Measurements from ENCODE around the gene USP49. TPM values are rescaled to one million over a fixed set of nuclear protein-coding genes. Genes with fewer than 3 reads are reported as not detected.
"Not testable (repeated sequence)": the region's sequence is repeated elsewhere in the genome, so short reads cannot be mapped to it uniquely, and the experiment has no call there.

Gene USP49
- total RNA-seq, 1 experiment from 2014 or later = 3.9 TPM

DNA sequence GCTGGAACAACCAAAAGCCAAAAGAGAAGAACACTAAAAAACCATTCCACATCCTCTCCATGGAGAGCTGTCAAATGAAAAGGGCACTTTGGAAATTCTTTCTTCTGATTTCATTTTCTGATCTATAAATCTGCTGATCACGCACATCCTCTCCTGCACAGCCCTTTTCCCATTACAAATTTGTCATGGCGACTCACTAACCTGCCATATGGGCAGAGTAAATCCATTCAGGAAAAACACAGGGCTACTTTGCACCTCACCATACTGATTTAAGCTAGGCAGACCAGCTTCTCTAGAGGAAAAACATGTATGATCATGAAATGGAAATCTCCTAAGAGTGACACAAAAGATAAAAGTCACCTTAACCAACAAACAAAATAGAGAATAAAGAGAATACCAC is 81.7 kb downstream of the USP49 start:
- no peak for DNase-seq (ENCODE audit: low read depth)

DNA sequence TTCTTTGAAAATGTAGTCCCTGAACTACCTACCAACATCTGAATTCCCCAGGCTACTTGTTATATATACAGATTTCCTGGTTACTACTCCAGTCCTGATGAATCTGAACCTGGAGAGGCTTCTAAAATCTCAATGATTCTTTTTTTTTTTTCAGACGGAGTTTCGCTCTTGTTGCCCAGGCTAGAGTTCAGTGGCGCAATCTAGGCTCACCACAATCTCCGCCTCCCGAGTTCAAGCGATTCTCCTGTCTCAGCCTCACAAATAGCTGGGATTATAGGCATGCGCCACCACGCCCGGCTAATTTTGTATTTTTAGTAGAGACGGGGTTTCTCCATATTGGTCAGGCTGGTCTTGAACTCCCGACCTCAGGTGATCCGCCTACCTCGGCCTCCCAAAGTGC is 83.2 kb downstream of the USP49 start:
- not testable (repeated sequence) for DNase-seq (ENCODE audit: low read depth)

DNA sequence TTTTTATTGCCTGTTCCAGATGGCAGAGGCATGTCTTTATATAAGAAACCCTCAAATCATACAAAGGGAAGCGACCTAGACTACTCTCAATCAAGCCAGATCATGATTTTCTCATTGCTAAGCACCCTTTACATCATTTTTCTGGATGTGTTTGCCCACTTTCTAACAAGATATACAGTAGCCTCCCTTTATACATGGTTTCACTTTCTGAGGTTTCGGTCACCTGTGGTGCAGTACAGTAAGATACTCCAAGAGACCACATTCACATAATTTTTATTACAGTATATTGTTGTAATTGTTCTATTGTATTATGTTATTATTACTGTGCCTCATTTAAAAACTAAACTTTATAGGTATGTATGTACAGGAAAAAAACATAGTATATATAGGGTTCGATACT is 84.1 kb downstream of the USP49 start:
- no peak for DNase-seq (ENCODE audit: low read depth)

DNA sequence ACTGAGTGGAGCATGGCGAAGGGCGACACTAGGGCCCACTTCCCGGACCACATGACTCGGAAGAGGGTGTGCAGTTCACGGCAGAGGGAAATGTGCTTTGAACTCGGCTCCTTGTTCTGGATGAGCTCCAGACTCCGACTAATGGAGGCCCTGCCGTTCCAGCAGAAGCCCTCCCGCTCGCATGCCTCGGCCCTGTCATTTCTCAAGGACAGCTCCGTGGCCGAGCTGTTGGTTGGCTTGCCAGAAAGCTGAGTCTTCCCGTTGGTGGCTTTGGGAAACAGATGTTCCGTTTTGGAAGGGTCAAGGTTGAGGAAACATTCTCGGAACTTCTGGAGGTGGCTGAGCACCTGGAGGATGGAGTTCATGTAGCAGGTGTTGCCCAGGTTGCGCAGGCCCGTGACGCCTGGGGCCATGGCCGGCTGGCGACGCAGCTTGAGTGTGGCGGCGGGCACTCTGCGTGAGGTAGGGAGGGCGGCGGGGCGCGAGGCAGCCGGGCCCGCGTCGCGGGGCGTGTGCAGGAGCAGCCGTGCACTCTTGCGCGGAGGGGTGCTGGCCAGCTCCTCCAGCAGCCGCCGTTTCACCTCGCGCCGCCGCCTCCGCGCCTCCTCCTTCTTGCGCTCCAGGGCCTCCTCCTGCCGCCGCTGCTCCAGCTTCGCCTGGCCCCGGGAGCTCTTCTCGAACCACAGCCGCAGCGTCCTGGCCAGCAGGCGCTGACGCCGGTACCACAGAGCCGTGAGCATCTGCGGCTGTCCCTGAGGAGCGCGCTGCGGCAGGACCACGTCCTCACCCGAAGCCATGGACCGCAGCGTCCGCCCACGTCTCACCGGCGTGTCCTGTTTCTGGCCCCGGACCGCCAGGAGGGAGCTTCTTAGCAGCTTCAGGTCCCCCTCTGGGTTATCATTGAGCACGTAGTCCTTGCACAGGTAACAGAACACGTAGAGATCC is 89.1 kb downstream of the USP49 start:
- no peak for DNase-seq (ENCODE audit: low read depth)

DNA sequence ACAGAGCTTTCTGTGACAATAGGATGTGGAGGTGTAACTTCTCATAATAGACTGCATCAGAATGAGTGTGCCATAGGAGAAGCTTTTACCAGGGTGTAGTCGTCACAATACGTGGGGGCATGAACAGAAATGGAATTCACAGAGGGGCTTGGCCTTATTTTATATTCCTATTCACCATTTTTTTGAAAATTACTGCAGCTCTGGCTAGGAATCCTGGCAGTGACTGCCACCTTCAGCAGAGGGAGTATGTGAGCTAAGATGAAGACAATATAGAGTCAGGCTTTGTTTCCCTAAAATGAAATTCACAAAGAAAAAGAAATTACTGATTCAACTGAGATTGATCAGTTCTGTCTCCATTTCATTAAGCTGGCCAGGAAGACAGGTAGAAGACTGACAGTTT is 93.8 kb downstream of the USP49 start:
- no peak for DNase-seq (ENCODE audit: low read depth)

DNA sequence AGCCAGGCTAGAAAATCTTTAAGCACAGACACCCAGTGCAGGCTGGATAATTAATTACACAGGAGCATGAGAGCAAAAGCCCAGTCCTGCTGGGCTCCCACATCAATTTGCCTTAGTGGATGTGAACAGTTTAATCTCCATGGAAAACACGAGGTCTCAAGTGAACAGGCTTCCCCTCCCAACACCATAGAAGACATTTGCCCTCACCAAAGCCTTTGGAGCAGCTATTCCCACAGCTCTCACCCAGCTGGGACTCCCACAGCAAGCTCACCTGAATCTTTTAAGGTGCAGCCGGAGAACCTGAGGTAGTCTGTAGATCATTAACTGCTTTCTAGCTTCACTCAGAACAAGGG is 95.6 kb downstream of the USP49 start:
- no peak for DNase-seq (ENCODE audit: low read depth)

DNA sequence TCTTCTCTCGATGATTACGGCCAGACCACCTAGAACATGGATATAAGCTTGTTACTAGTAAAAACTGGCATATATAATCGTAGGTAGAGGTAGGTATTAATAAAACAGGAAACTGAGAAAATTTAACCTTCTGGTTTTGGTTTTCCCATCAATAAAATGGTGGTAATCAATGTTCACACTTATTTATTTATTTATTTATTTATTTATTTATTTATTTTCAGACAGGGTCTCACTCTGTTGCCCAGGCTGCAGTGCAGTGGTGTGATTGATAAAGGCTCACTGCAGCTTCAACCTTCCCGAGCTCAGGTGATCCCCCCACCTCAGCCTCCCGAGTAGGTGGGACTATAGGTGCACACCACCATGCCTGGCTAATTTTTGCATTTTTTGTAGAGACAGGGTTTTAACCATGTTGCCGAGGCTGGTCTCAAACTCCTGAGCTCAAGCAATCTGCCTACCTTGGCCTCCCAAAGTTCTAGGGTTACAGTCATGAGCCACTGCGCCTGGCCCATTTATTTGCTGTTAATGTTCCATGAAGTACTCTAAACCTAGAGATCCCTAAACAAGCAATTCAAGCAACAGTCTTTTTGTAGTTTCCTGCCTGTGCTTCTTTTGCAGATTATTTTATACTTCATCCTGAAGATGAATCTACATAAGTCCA is 96.1 kb downstream of the USP49 start:
- DNase-seq (ENCODE audit: low read depth) = no peak

DNA sequence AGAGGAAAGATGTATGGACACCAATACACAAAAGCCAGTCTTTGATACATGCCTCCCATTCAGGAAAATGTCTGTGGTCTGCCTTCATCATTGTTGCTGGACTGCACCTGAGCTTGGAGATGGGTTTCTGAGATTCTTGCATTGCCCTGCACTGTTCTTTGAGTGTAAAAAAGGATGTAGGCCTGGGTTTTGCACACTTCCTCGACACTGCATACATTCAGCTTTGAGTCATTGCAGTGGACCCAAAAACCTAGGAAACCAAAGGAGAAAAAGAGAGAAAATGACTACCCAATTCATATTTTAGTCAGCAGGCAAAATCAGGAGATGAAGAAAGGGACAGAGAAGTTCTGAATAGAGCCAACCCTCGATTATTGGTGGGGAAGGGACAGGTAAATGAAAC is 98.7 kb downstream of the USP49 start:
- no peak for DNase-seq (ENCODE audit: low read depth)

DNA sequence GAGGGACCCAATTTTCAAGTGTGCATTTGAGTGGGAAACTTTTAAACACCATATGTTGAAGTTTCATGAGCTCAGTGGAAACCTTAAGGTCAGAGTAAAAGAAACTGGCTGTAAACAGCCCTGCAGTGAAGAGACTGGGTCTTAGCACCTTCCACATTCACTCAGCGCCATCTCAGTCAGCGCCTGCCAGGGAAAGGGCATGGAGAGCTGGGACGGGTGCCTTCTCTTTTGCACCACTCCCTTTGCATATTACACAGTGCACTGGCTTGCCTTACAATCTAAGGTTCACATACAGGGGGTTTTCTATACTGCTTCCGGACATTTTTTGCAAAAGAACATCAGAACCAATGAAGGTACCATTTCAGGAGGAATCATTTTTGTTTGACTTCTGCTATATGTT is 103.2 kb downstream of the USP49 start:
- DNase-seq (ENCODE audit: low read depth) = no peak

DNA sequence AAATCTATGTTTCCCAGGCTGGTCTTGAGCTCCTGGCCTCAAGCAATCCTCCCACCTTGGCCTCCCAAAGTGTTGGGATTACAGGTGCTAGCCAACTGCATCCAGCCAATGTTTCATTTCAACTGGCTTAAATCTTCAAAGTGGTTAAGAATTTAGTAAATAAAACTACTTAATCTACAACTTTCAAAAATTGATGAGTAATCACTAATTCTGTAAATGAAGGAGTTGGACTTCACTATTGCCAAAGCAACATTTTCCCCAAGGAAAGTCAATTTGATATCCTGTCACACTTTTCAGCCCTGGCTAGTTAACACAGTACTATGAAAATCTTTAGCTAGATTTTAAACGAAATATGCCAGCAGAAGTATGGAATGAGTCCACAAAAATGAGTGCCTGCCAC is 103.9 kb downstream of the USP49 start:
- no peak for DNase-seq (ENCODE audit: low read depth)

DNA sequence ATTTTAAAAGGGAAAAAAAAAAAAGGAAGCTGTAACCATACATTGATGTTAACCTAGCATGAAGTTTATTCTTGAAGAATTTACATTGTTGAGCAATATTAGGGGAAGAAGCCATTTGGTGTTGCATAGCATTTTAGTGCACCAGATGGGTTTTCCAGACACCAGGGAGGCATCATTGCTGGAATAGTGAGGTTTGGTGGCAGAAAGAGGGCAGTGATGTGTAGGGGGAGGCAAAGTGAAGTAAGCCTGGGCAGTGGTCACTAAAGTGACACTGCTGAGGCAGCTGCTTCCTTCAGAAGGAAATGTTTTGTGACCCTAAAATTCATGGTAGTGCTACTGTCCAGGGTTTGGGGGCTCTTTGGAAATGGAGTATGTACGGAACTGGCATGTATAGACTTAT is 105.1 kb downstream of the USP49 start:
- DNase-seq (ENCODE audit: low read depth) = no peak

DNA sequence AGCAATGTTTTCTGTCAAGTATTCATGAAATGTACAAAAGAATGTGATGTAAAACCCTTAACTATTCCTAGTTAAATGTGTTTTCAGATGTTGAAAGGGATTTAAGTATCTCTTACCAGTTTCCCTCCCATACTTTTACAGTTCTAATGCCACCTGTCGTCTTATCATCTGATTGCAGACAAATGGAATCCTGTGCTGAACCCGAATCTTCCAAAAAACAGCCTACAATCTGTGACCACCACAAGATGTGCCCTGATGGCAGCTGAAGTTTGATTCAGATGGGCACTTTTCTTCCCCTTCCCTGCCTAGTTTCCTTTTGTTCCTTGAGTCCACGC is 105.8 kb downstream of the USP49 start:
- no peak for DNase-seq (ENCODE audit: low read depth)

DNA sequence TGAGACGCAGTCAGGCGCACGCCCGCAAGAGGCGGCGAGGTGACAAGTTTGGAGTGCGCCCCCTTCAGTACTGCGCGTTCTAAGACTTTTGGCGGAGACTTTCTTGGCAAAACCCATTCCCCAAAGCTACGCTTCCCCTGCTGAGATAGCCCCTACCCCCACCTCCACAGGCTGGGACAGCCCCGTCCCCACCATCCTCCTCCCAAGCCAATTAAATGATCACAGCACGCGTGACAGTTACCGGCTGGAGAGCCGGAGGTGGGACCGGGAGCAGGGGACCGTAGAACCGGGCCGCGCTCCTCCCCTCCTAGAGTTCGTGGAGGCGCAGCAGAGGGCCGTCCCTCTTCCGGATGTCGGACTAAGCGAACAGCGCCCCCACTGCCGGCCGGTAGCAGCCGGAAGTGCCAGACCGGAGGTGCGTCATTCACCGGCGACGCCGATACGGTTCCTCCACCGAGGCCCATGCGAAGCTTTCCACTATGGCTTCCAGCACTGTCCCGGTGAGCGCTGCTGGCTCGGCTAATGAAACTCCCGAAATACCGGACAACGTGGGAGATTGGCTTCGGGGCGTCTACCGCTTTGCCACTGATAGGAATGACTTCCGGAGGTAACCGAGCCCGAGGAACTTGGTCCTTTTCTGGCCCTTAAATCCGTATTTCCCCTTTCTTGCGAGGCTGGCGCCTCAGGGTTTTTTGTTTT is 107.8 kb downstream of the USP49 start, which contains the start of gene TOMM6:
TOMM6 (plus strand) TSS at position 476 of the 699 bp plus-strand sequence; CDS start at position 480, 4 bp downstream.
- peak; percentile 98 for DNase-seq (ENCODE audit: low read depth)

DNA sequence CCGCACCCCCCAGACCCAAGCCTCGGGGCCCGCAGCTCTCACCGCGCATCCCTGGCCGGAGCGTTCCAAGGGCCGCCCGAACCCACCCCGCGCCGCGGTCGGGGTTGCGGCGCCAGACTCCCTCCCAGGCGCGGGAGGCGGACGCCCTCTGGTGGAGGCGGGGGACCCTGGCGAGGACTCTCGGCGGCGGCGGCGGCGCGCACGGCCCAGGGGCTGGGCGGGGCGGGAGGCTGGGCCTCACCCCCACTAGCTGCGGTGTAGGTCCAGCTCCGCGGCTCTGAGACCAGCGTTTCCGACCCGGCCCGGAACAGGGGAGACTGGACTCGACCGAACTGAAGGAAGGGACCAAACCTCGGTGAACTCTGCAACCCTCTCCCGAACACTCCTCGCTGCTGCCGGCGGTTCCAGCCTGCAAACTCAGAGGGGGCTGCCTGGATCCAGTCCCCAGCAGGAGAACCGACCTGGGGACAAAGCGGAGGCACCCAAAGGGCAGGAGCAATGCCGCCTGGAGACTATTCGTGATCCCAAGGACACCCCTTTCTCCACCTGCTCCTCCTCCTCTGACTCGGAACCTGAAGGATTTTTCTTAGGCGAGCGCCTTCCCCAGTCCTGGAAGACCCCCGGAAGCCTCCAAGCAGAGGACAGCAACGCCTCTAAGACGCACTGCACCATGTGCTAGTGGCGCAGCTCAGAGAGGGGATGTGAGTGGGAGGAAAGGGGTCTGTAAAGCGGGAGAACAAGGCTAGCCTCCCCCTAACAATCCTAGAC is 108.5 kb downstream of the USP49 start:
- DNase-seq (ENCODE audit: low read depth) = peak; percentile 95

DNA sequence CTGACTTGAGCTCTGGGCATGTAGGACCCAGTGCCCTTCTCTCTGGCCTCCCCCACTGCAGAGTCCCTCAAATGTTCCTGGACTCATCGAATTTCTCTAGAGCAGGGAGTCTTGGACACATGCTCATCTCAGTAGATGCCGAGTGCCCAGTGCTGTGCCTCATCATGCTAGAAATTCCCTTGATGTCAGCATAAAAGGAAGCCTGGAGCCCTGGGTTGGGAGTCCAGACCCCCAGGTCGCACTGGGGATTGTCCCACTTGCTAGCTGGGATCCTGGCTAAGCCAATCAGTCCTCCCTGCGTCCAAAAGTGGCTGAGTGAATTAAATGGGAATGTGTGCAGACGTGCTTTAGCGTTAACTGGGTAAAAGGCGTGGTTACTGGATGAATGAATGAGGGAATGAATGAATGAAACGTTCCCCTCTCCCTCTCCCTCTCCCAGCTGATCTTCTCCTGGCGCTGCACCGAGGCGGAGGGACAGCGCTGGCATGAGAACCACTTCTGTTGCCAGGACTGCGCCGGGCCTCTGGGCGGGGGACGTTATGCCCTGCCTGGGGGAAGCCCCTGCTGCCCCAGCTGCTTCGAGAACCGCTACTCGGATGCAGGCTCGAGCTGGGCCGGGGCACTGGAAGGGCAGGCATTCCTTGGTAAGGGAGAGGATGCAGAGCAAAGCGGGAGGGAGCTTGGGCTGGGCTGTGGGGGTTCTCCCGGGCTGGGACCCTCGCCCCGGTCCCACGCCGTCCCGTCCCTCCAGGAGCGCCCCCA is 109.3 kb downstream of the USP49 start:
- peak; percentile 43 for DNase-seq (ENCODE audit: low read depth)

DNA sequence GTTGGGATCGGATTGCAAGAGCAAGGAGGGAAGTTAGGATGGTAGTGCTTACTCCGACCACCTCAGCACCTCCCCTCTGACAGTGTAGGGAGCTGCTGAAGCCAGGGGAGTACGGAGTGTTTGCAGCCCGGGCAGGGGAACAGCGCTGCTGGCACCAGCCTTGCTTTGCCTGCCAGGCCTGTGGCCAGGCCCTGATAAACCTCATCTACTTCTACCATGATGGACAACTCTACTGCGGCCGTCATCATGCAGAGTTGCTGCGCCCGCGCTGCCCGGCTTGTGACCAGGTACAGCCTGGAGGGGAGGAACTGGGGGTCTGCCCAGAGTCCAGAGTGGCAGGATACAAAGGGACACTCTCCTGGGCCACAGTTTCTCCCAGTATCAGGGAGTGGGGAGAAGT is 109.9 kb downstream of the USP49 start:
- DNase-seq (ENCODE audit: low read depth) = no peak

DNA sequence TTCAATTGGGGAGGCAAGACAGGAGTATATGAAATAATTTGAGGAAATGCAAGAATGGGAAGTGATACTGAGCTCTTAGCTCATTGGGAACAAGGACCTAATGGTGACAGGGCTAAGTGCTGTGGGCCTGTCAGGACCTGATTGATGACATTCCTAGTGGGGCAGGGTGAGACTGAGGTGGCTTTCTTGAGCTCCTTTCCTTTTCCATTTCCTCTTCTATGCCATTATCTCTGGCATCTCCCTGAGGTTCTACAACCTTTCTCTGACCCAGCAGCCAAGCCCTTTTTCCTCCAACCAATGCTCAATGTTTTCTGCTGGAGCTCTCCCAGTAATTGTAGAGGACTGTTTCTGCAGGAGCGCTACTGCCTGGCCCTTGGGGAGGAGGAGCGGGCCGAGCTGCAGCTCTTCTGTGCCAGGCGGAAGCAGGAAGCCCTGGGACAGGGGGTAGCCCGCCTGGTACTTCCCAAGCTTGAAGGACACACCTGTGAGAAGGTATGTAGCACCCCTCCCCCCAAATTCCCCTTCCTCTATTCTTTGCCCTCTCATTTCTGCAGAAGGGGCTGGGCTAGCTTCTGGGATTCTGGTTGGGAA is 110.5 kb downstream of the USP49 start:
- DNase-seq (ENCODE audit: low read depth) = no peak

DNA sequence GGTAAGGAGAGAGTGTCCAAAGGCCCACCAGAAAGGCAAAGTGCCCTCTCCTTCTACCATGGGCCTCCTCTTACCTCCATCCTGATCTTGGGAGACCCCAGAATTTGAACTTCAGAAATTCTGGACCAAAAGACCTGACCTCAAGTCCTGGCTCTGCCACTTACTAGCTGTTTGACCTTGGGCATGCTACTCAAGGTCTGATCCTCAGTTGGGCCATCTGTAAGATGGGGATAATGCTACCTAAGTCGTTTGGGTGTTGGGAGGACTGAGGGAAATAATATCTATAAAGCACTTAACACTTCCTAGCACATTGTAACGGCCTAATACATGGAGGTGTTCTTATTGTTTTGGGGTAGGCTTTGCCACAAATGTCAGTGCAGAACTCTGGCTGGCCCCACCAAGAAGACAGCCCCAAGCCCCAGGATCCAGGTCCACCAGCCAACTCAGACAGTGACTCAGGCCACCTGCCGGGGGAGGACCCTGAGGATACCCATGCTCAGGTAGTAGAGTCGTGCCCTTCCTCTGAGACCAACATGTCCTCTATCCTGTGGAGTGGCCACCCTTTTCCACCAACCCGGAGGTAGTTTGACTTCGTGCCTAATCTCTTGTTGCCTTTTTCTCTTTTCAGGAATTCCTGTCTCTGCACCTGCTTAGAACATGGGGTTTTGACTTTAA is 111.9 kb downstream of the USP49 start:
- no peak for DNase-seq (ENCODE audit: low read depth)

DNA sequence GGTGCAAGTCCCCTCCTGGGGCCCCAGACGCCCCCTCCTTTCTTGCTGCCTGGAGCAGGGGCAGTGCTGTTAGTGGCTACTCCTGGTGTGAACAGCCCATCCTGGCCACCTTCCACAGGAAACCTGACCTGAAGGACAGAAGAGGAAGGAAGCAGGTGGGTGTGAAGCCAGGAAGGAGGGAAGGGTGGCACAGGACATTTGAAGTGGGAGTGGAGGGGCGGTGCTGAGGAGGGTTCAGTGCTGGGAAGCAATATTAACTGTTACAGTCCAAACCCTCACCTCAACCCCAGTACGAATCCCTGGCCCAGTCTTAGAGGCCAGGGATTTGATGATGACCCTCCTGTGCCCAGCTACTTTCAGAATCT is 113.8 kb downstream of the USP49 start:
- no peak for DNase-seq (ENCODE audit: low read depth)

Measured in Daoy (cell line).